GM12891 (cell line): Measurements from ENCODE around the gene ZNF580. TPM values are rescaled to one million over a fixed set of nuclear protein-coding genes. Genes with fewer than 3 reads are reported as not detected.
A peak's percentile ranks its signal among the peaks of the same experiment; 100 is the strongest.

Experiments
- DNase-seq: peaks from one replicate; pipeline ENCODE4 v3.0.0; 2011; ENCODE audit warnings: low spot score; ENCODE audit not compliant: insufficient read length
- FAIRE-seq: peaks from 2 replicates; lab custom pipeline; 2011; peaks lifted over from hg19 to GRCh38; lab: Jason Lieb, UNC
- PAX5 ChIP-seq: IDR thresholded peaks from 2 replicates; pipeline ENCODE4 v1.6.1; 2011; ENCODE audit warnings: low read length, moderate library complexity, mild to moderate bottlenecking; ENCODE audit not compliant: insufficient read depth, severe bottlenecking
- POLR2A ChIP-seq: IDR thresholded peaks from 2 replicates; pipeline ENCODE4 v1.6.1; 2011; ENCODE audit warnings: low read depth, low read length, control low read depth
- POLR2AphosphoS5 ChIP-seq: IDR thresholded peaks from 2 replicates; pipeline ENCODE4 v1.6.1; 2011; ENCODE audit warnings: low read depth, low read length, control low read depth
- POU2F2 ChIP-seq: IDR thresholded peaks from 2 replicates; pipeline ENCODE4 v1.6.1; 2011; ENCODE audit warnings: low read depth, mild to moderate bottlenecking, control low read depth, low read length, moderate library complexity
- SPI1 ChIP-seq: IDR thresholded peaks from 2 replicates; pipeline ENCODE4 v1.6.1; 2011; ENCODE audit warnings: low read depth, low read length, control low read depth
- TAF1 ChIP-seq: IDR thresholded peaks from 2 replicates; pipeline ENCODE4 v1.6.1; 2011; ENCODE audit warnings: low read depth, low read length, control low read depth
- polyA plus RNA-seq: library from polyadenylated mRNA; unstranded; fragments of >200 nt; gene quantifications from one replicate; pipeline ENCODE4 v1.2.1, GENCODE V29; 2012; ENCODE audit warnings: low read depth, missing spikeins, inconsistent platforms; ENCODE audit not compliant: missing spikeins

The ZNF580 gene, protein sequence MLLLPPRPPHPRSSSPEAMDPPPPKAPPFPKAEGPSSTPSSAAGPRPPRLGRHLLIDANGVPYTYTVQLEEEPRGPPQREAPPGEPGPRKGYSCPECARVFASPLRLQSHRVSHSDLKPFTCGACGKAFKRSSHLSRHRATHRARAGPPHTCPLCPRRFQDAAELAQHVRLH
- 23.7 TPM for polyA plus RNA-seq

DNA sequence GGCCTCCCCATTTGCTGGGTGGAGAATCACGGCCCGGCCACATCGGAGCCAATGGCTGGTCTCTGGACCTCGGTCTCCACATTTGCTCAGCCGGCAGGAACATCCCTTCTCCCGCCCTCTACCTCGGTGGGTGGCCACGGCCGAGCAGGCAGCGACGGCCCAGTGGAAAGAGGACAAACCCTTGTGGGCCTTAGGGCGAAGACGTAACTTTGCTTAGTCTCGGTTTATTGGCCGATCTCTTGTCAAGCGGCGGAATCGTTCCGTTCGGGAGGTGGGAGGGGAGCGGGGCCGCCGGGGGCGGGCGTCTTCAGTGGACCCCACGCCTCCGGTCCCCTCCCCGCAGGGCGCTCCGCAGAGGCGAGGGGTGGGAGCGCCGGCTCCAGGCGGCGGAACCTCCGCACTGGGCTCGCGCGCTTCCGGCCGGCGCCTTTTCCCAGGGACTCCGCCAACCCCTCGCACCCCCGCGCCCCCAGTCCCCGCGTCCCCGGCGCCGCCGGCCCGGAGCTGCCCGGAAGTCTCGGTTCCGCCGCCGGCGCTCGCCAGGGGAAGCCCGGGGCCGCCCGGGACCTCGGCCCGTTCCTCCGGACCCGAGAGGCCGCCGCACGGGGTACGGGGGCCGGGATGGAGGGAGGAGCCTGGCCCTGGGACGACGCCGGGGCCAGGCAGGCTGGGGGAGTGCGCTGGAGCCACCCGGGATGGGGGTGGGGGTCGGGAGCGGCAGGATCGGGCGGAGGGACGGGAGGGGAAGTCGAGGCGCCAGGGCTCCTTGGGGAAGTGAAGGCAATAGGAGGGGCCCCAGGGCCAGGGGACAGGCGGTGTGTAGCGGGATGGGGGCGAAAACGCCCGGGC lies at the start of gene ZNF580:
TSS of gene ZNF580 (plus strand) at position 426 of the 849 bp plus-strand sequence. CDS start 1,507 bp downstream, outside the sequence.
- no peak for TF ChIP-seq POU2F2
- peak; percentile 27; the same call in 1 of the 2 replicates for TF ChIP-seq TAF1
- peak; percentile 29 for TF ChIP-seq PAX5
- no peak for TF ChIP-seq SPI1
- FAIRE-seq (peak; percentile 95), DNase-seq (peak; percentile 64)

DNA sequence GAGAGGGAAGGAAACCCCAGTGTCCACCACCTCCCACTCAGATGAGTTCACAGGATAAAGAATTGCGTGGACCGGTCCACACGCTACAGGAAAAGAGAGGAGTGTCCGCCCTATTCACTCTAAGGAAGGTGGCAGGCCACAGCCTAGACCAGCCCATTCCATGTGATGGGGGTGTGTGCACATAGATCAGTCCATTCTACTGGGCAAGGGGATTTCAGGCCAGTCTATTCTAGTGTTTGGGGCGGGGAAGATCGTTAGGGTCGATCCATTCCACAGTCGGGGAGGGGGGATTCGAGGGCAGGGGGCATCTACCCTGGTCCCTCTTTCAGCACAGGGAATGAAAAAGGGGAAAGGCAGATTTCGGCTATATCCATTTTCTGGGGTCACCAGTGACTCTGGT lies 49.2 kb upstream of the ZNF580 start:
- FAIRE-seq: no peak
- no peak for TF ChIP-seq SPI1
- TF ChIP-seq PAX5: no peak
- DNase-seq: no peak

DNA sequence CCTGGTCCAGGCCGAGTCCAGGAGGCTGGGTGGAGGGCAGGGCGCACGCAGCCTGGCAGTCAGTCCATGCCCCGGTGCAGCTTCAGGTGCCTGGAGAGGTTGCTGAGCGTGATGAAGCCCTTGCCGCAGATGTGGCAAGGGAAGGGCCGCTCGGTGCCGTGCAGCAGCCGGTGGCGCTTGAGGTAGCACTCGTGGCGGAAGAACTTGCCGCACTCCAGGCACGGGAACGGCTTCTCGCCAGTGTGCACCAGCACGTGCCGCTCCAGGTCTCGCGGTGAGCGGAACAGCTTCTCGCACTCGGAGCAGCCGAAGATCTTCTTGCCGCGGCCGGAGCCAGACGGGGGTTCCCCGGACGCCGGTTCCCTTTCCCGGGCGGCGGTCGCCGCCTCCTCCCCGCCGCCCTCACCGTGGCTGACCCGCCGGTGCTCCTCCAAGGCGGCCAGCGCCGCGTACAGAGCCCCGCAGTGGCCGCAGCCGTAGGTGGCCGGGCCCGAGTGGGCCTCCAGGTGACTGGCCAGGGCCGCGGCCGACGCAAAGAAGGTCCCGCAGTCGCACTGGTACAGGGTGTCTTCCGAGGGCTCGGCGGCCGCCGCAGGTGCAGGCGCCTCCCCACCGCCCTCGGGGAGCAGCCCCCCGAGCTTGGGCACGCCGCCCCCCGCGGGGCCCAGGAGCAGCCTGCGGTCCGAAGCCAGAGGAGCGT lies 48.3 kb upstream of the ZNF580 start:
- FAIRE-seq (no peak), DNase-seq (no peak)
- no peak for TF ChIP-seq POLR2AphosphoS5
- TF ChIP-seq PAX5: no peak
- no peak for TF ChIP-seq TAF1
- no peak for TF ChIP-seq SPI1
- no peak for TF ChIP-seq POLR2A
- no peak for TF ChIP-seq POU2F2

DNA sequence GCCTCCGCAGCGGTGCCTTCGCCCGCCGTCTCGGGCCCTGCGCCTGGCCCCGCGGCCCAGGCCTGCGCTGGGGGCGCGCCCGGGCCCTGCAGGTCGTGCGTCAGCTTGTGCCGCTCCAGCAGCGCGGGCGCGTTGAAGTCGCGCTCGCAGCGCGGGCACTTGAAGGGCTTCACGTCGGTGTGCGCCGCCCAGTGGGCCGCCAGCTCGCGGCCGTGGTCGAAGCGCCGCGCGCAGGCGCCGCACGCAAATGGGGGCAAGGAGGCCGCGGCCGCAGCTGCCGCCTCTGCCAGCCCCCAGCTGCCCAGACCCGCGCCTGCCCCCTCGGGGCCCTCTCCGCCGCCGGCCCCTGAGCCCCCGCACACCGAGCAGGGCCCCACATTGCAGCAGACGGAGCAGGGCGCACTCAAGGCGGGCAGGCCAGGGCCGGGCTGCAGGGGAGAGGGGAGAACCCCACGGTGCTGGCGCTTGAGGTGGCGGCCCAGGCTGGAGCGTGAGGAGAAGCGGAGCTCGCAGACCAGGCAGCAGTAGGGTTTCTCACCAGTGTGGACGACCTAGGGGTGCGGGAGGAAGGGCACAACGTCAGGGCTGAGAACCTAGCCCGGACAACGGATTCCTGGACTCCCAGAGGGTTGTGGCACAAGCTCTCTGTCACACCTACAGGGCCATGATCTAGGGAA lies 47.6 kb upstream of the ZNF580 start:
- TF ChIP-seq TAF1 (no peak), POLR2A (no peak), POLR2AphosphoS5 (no peak), PAX5 (no peak), POU2F2 (no peak), SPI1 (no peak)
- FAIRE-seq: no peak

DNA sequence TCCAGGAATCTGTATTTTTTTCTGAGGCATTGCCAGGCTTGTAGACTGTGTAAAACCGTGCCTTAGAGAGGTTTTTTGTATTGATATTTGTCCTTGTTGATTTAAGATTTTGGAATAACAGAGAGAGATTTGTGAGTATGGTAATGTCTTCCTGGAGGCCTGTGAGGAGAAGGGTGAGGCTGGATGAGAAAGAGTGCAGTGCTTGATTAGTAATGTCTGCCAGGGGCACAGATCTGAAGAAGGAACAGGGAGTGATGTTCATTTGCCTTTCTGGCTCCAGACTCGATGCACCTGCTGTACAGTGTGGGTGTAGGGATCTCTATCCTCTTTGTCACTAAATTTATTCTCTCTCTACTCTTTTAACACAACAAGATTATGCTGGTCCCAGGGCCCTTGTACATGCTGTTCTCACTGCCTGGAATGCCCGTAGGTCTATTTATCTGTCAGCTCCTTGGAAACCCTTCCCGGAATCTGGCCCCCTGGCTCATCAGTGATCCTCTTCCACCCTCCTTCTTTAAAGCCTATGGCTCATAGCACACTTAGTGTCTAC lies 45.7 kb upstream of the ZNF580 start:
- no peak for FAIRE-seq

More for the DNA sequence above, 47.6 kb upstream of the ZNF580 start:
- no peak for DNase-seq

GRCh38 chr19:55596304-55596703 lies 44.5 kb upstream of the ZNF580 start:
- TF ChIP-seq TAF1 (no peak), POLR2A (no peak), POU2F2 (no peak), SPI1 (no peak), POLR2AphosphoS5 (no peak), PAX5 (no peak)
- DNase-seq (no peak), FAIRE-seq (no peak)

More for the DNA sequence above, 45.7 kb upstream of the ZNF580 start:
- no peak for DNase-seq
- TF ChIP-seq TAF1 (no peak), POU2F2 (no peak), SPI1 (no peak), POLR2A (no peak), PAX5 (no peak), POLR2AphosphoS5 (no peak)

DNA sequence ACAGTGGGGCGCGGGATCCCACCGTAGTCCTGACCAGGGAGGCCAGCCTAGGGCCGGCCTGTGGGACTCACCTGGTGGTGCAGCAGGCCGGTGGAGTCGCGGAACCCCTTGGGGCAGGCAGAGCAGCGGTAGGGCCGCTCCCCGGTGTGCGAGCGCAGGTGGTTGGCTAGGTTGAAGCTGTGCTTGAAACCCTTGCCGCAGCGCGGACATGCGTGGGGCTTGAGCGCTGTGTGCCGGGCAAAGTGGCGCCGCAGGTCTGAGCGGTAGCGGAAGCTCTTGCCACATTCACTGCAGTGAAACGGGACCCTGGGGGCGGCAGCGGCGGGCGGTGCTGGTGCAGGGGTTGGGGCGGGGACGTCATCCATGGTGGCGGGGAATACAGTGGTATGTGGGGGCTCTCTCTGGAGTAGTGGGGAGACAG lies 43.3 kb upstream of the ZNF580 start:
- DNase-seq: no peak
- TF ChIP-seq SPI1 (no peak), POLR2AphosphoS5 (no peak), TAF1 (no peak), PAX5 (no peak), POLR2A (no peak), POU2F2 (no peak)
- no peak for FAIRE-seq

DNA sequence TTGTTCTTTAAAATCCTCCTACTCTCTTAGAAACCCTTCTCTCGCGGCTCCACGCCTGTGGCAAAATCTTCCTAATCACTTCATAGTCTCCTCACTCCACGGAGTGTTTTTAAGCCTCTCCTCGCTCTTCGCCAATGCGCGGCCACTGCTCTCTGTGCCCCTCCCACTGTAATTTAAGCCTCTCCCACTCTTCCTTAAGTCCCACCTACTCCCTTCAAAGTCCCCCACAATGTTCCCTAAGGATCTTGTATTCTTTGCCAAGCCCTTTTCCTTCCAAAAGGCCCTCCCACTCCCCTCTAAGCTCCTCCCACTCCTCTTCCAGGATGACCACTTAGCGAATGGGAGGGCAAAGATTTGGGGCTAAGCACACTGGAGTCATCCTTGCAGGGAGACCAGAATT lies 42.8 kb upstream of the ZNF580 start:
- no peak for TF ChIP-seq POLR2A
- no peak for TF ChIP-seq PAX5
- no peak for TF ChIP-seq SPI1
- TF ChIP-seq POU2F2: no peak
- TF ChIP-seq TAF1: no peak
- no peak for TF ChIP-seq POLR2AphosphoS5
- FAIRE-seq (no peak), DNase-seq (no peak)
